ENCODE results near the gene SATB2.

SATB2 gene

DNA sequence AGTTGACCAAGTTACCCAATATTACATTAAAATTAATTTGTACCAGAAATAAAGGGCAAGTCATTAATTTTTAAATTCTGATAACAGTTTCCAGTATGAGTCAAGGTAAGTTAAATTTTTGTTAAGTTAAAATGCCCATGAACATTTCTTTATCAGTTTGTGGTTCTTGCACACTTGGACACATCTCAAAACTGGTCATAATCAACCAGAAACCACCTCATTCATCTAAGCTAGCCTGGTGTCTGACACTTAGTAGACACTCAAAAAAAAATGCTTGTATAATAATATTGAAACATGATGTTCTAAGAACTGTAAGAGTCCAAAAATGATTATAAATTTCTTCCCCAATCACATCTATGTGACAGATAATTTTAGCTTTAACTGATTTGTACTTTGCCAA, 62.4 kb downstream of the SATB2 start:
- DNase-seq, result no peak

DNA sequence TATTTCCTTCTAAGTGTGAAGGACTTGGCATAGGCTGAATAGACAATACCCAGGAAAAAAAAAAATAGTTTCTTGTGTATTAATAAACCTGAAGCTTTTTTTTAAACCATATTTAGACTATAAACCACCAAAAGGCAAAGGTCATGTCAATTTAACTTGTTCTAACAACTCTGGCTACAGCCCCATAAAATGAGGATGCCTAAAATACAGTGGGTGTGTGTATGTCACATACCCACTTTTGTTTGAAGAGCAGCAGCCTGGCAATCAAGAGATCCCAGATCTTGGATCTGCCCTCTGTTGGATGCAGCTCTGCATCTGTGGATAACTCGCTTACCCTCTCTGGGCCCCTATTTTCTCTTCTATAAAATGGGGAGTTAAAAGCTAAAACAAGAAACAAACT, 65.4 kb downstream of the SATB2 start:
- DNase-seq, result no peak

DNA sequence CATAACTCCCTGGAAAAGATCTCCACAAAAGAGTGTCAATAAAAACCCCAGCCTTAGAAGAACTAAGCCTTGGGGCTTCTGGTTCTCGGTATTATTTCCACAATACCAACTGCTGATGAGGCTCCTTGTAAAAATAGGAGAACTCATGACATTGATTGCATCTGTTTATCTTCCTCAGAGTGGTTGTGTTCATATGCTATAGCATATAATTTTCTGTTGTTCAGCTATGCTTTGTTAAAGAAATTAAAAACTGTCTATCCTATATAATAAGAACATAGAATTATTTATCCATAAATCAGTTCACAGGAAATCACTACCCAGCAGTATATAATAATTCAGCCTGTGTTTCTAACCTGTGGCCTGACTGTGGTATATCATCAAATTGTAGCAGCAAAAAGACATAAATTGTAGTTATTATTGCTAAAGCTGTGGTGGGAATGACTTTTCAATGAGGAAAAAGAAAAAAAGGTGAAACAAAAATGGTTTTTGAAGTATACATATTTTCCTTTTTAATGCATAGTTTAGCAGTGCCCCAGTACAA, 68.9 kb downstream of the SATB2 start:
- no peak for DNase-seq

DNA sequence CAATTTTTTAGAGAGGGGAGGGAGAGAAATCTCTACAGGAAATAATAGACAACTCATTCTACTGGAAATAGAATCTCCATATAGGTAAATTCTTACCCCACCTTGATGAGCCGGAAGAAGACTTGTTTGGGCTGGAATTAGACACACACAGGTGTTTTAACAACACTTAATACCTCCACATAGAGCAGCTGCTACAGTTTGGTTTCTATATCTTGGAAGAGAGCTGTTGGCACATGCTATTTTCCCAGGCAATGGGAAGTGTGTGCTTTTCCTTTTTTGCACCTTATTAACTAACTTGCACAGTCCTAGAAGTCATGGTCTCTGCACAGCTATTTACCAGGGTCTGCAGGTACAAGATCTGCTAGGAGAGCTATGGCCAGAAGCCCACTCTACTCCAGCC, 73.7 kb downstream of the SATB2 start:
- no peak for DNase-seq

DNA sequence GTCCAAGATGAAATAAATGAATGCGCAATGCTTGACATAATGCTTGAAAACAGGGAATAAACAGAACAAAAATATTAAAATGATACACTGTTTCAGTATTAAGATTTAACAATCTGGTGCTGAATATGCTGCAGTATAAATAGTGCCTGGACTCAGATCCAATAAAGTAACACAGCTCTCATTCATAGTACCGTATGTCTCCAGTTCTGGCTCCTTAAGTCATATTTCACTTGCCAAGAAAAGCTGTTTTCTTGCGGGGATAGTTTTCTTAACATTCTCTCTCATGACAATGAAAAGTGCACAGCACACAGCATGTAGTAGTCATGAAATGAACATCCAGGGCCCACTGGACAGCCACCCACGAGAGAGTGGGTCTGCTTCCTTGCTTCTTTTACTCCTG, 74.7 kb downstream of the SATB2 start:
- DNase-seq, result no peak

DNA sequence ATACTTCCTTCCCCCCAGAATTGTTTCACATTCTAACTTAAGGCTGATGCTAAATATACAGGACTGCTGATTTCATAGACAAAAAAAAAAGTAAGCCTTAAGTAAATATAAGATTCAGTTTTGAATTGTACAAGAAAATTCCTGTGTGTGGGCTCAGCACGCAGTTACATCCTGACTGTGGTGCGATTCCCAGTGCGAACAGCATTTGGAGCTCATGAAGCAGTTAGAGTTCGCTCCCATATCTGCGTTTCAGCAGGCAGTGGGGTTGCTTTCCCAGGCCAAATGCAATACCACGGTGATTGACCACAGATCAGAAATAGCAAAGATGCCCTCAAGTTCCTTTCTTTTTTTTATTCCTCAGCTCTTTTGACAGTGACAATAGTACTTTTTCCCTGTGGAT, 75.6 kb downstream of the SATB2 start:
- no peak for DNase-seq

DNA sequence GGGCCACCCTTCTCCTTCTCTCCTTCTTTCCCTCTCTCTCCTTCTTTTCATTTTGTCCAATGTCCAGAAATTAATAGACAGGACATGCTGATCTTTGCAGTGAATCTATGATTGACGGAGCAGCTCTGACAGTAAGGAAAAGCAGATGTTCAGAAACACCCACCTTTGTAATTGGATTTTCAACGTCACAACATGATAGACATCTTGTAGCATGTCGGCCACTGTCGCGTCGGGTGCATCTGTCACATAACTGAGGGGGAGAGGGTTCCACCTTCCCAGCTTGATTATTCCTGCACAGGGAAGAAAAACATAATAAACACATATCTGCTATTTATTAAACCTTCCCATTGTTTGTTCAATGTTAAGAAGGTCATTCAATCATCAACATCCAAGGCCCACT, 76.2 kb downstream of the SATB2 start:
- no peak for DNase-seq

DNA sequence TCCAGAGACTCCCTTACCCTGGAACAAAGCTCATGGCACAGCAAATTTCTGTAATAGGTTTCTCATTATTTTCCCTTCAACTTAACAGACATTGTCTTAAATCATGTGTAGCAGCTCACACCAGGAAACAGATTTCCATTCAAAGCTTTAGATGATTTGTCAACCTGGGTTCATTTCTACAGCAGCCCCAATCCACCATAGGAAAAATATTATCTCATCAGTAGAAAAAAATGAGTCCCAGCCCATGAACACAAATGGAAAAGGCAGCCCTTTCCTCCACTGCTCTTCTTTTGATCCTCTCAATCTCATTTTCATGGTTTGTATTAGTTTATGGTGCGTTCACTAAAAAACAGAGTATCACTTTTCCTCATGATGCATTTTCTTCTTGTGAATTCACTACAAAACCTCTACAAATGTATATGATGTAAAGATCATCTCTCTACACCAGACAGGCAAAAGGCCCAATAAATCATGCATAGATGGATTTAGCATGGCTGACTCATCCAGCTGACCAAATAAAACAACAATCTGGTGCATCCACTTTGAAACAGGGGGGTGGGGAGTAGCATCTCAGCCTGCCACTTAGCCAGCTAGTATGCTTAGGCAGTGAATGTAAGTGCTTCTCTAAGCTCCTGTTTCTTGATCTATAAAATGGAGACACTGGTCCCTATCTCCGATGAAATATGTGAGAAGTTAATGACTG, 78.6 kb downstream of the SATB2 start:
- no peak for DNase-seq

DNA sequence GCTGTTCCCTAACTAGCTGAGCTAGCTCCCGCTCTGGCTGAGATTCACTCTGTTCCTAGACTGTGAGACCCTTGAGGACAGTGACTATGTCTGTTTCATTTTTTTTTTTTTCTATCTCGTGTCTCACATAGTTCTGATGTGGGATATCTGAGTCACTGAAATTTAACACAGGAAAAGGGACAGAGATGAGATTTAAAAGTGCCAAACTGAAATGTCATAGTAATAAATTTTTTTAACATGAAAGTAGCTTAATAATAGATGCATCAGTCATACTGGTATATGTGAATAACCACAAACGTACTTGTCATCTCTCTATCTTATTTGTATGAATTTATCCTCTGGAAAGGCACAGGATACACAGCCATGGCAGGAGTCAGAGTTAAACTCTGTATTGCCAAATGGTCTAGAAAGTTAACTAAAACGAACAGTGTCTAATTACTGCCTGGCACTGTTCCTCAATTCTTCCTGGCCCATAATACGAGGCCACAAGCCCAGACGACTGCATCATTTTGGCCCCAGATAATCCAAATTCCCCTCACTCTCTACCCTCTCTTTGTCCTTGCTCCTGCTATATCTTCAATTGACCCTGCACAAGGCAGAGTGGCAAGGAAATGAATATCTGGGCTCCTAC, 87.5 kb downstream of the SATB2 start:
- DNase-seq, result no peak

DNA sequence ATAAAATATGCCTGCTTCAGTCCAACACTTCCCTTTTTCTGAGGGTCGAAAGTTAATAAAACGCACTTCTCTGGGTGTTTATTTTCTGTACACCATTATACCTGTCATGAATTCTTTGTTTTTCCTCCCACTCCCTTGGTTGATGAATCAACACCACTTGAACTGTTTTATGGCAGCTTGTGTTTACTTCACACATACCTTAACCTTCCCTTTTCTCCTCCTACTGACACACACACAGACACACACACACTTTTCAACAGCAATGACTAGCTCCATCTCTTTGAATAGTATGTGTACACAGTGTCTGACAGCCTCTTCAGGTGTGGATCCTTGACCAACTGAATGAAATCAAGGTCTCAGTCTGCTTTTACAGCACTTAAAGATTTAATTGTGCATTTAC, 91.3 kb downstream of the SATB2 start:
- no peak for DNase-seq

DNA sequence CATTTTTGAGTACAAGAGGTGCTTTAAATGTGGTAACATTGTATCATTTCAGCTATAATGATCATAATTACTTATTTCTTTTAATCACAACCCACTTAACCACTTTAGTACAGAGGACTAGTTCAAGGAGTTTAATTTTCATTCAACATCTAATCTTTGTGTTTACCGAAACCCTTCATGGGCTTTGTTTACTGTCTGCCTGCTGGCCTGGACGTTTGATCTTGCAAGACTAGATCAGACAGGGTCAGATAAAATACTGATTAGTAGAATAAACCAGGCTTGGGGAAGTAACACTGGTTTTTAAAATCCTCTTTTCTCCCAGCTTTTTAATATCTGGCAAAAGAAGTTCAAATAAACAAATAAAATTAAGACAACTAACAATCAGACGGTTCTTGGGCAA, 93.6 kb downstream of the SATB2 start:
- no peak for DNase-seq

DNA sequence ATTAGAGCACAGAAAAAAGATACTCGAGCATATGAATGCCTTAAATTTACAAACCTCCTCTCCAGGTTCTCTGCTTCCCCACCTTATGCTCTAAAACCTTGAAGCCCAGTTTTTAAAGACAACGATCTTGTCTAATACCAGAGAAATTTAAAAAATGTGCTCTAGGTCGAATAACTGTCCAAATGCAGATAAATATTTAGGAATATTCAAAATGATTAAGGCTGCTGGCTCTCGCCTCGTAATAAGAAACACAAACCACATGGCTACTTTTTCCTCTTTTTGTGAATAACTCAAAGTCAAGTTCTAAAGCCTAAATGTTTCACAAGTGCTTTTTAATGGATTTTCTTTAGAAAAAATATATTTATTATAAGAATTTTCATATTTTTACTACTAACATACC, 101.3 kb downstream of the SATB2 start:
- DNase-seq, result no peak

DNA sequence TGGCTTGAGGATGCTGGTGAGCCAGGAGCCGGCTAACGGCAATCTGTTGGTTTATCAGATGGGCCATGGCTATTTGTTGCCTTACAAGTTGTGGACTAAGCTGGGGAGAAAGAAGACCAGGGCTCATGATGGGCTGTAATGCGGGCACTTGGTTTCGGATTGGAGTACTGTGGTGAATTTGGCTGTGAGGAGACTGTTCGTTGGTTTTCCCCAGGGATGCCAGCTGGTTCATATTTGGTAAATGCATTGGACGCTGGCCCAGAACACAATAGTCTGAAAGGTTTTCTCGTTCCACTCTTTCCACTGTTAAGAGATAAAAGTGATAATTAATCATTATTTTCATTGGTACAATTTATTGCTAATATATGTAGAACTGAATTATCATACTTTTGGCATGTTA, 108.9 kb downstream of the SATB2 start:
- peak; percentile 43 for DNase-seq

DNA sequence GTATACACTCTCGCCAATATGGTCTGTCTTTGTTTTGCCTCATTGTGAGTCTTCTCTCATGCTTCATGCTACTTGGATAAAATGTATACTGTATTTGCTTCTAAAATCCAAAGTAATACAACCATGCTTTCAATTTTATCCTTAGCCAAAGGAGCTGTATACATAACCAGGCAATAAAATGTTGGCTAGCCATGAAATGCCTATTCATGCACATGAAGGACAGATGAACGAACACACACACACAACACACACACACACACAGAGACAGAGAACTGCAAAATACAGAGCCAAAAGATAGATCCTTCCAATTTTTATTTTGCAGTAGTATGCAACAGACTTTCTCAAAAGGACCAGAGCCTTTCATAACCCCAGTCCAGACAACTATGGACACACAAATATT, 113.7 kb downstream of the SATB2 start:
- DNase-seq, result no peak

DNA sequence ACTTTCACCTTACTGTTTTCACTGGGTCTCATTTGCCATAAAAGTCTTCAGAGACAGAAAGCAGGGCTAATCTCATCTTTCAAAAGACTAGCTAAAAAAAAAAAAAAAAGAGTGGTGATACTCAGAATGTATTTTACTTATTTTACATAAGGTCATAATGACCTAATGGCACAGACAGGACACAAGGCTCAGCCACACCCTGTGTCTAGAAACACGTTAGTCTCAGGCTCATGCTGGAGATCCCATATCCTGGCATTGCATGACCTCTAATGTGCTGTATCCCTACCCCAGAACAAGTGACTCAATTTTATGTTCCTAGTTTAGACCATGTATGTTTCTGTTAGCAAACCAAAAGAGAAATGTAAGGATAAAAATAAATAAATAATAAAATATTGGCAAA, 115.4 kb downstream of the SATB2 start:
- no peak for DNase-seq

DNA sequence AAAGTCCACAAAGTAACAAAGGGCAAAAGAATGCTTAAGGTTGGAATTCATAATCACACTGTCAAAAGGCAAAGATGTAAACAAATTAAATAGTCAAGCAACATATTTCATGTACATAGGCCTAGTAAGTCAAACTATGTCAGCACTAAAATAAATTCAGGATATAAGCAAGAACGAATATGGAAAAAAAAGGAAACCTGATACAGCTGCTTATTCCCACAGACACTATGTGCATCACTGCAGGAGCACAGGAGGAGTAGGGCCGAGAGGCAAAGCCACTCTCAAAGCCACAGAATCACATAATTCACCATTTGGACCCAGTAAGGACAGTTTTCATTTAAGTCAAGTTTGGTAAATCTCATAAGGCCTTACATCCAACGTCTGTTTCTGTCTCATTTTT, 116.6 kb downstream of the SATB2 start:
- no peak for DNase-seq

DNA sequence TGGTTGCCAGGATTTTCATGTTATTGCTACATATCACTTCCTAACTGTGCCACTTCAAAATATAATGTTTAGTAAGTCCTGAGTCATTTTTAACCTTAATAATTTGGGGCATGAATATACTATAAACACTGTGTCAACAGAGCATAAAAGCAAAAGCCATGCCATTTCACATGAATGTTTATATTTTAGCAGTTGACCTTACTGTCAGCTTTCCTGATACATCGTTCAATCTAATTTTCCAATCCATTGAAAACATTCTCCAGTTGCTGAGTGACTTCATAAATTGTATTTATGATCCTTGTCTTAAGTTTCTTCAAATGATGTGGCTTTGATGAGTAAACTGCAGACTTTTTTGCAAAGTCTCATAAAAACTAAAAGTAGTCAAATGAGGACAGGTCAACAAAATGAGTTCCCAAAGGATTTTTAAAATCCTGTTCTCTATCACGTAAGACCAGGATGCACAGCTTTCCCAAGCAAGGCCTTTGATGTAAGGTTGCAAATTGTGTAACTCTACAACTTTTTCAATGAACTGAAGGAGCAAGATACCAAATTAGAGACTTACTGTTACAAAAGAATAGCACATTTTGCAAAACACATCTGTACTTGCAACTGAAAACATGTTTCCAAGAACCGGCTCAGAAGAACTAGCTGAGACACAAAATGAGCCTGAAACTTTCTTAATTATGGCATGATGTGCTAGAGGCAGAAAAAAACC, 117.7 kb downstream of the SATB2 start:
- no peak for DNase-seq

DNA sequence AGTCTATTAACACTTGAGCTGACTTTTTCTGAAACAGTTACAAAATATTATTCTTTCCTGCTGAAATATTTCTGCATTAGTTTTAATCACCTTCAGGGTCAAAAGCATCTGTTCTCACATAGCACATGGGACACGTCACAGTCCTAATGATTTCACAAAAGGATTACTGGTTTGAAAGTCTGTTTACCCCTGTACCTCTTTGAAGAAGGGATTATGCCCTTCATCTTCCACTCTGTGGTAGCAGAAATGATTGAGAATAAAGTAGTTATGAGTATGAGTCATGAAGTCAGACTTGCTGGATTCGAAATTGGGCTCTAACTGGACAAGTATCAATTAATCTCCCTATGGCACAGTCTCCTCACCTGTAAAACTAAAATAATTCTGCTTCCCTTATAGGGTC, 121.2 kb downstream of the SATB2 start:
- DNase-seq, result no peak

DNA sequence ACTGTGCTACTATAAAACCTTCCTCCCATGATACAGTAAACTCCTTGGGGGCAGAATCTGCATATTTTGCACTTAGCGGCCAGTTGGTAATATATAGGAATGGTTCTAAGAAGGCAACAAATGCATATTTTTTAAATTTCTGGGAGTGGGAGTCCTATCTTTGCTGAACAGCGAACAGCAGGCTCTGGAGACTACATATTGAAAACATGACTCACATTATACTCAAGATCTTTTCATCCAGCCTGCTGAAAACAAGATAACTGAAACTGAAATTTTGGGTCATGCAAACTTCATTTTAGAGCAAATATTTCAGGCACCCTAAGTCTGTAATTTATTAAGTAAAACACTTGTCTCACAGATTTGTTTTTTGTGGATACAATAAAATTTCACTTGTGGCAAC, 122.2 kb downstream of the SATB2 start:
- DNase-seq, result no peak

DNA sequence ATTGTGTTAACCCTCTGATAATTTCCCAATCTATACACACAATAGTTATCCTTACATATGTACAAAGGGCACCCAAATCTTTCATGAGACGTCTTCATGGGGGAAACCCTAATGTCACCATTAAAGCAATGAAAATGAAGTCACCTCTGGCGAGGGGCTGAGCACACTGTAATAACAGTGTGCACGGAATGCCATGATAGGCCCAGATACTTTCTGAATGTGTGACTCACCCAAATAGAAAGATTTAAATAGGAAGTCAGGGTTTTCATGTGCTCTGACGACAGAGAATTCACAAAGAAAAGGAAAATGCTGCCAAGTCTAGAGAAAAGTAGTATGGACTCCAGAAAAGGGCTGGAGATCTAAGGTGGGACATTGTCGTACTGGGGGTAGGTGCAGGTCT, 128.3 kb downstream of the SATB2 start:
- no peak for DNase-seq

DNA sequence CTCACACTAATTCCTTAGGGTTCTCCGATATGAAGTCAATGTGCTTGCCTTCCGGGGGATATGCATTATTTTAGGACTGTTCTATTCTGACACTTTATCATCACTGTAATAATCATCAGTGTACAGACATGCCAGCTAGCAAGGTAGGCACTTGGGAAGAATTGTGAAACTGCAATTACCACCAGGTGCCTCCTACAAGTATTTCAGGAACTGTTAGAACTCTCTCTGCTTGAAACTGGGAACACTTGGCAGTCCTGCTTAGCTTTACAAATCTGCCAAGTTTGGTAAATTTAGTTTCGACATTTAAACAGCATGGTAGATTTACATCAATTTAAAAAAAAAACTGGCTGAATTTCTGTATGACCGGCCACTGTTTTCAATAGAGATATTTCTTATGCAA, 128.7 kb downstream of the SATB2 start:
- no peak for DNase-seq

DNA sequence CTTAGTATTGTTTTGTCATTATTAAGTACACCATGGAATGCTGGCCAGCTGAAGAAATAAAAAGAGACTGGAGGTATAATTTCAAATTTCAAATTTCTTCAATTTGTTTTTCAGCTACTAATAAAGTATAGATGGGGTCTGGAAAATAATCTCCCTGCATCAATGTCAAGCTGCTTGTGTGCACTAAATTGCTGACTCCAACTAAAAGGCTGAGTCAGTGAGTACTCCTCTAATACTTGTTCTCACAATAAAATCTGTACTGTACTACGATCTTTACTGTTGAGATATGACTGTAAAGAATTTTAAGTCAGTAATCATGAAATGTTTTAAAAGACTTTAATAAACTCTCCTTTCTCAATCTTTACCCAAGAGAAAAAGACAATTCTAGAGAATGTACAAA, 131.9 kb downstream of the SATB2 start:
- no peak for DNase-seq

DNA sequence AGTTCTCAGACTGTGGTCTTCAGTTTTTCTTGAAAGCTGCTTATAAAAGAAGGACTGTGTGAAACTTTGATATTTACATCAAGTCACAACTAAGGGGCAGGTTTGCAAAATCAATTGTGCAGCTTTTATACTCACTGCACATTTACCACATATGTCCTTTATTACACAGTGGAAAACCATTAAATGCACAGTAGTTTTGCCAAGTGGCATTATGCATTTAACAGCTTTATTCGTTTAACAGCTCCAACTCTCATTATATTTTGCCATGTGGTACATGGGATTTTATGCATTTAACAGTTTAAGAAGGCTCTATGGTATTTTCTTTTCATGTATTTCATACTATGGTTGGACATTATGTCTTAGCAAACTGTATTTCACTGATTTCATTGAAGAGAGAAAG, 135.6 kb downstream of the SATB2 start:
- DNase-seq, result no peak

DNA sequence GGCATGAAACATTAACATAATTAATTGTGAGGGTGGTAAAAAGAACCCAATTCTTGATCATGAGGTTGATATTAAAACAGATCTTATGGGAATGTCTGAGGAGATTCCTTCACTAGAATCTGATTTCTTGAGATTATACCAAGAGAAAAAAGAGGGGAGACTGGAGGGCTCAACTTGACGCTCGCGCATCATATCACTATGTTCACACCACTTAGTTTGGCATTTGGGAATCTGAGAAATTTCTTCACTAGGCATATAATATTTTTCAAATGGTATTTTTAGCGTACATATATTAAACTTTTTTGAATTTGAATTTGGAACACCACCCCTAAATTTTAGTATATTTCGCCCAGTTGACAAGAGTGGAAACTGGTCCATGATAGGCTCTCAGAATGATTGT, 140.1 kb downstream of the SATB2 start:
- DNase-seq, result no peak

All from NCI-H1694 treated with DMSO at 0.1 percent for 48 hours (cell line).